ENCODE measurements around the gene IL23A. TPM values are rescaled to one million over a fixed set of nuclear protein-coding genes. Genes with fewer than 3 reads are reported as not detected.

The IL23A gene
- total RNA-seq, 1 experiment from 2014 or later, result 2.0 TPM

- Histone ChIP-seq H3K79me2 (ENCODE audit: insufficient read depth, low read length) (no peaks in the 10 kb centered on the region), H2AK5ac (ENCODE audit: insufficient read length, low read length) (no peak within 1 kb of the TSS), H3K9ac (ENCODE audit: extremely low read depth, insufficient read length, low read length) (peak within 1 kb of the TSS; percentile 81), H3K4ac (ENCODE audit: low read depth, low read length) (no peak within 1 kb of the TSS), H2BK15ac (ENCODE audit: low read depth, low read length) (no peak within 1 kb of the TSS), H4K5ac (ENCODE audit: insufficient read length, low read depth, low read length) (no peak within 1 kb of the TSS), H4K20me1 (ENCODE audit: control insufficient read depth, insufficient read depth, insufficient read length) (no peaks in the 10 kb centered on the region), H2BK120ac (ENCODE audit: low read depth, low read length, poor library complexity, severe bottlenecking) (no peak within 1 kb of the TSS), H3K79me1 (ENCODE audit: insufficient read depth, low read depth, low read length, poor library complexity, severe bottlenecking) (no peaks in the 10 kb centered on the region), H4K8ac (replicated peaks; ENCODE audit: insufficient read length, low read depth, low read length) (no peak within 1 kb of the TSS), H4K91ac (ENCODE audit: insufficient read length, low read depth, low read length) (no peak within 1 kb of the TSS), H3K4me2 (ENCODE audit: insufficient read depth, insufficient read length, low read length) (peak within 1 kb of the TSS; percentile 57), H3K23ac (ENCODE audit: insufficient read length, low read depth, low read length) (no peak within 1 kb of the TSS), H2BK5ac (ENCODE audit: insufficient read length, low read length) (no peak within 1 kb of the TSS), H2BK20ac (ENCODE audit: low read depth, low read length, poor library complexity, severe bottlenecking) (no peak within 1 kb of the TSS), H2BK12ac (ENCODE audit: insufficient read length, low read depth, low read length) (no peak within 1 kb of the TSS), H3K27me3 (ENCODE audit: insufficient read depth, low read length) (no peaks in the 10 kb centered on the region), H3K18ac (ENCODE audit: insufficient read length, low read depth, low read length) (no peak within 1 kb of the TSS), H3K4me1 (ENCODE audit: insufficient read depth, low read length) (no peaks in the 10 kb centered on the region), H3K23me2 (ENCODE audit: insufficient read length, low read depth, low read length, poor library complexity, severe bottlenecking) (no peaks in the 10 kb centered on the region), H2AFZ (ENCODE audit: low read length) (no peak within 1 kb of the TSS), H3K27ac (ENCODE audit: insufficient read length, low read depth, low read length) (peak within 1 kb of the TSS; percentile 89), H3T11ph (ENCODE audit: low read length) (no peak within 1 kb of the TSS), H3K9me3 (ENCODE audit: control insufficient read depth, low read depth, low read length) (no peaks in the 10 kb centered on the region), H3K56ac (ENCODE audit: insufficient read length, low read depth, low read length) (no peak within 1 kb of the TSS), H3K14ac (ENCODE audit: insufficient read depth, low read length) (no peak within 1 kb of the TSS)
- Mint-ChIP-seq H3K9me3 (no peaks in the 10 kb centered on the region), H3K27me3 (ENCODE audit: low read depth) (peaks cover 10% of the 10 kb centered on the region; the same call in 1 of the 2 replicates), H3K4me1 (peaks cover 10 to 12% of the 10 kb centered on the region in 2 experiments), H3K4me3 (peak within 1 kb of the TSS; percentile 92), H3K36me3 (ENCODE audit: insufficient read depth in 1 of 3, low read depth in 3 of 3) (peaks cover 4 to 12% (median 9%) of the 10 kb centered on the region in 3 experiments; a peak in 6 of 7 replicates), H3K27ac (peak within 1 kb of the TSS; percentile 90 to 97 (median 95))
- WGBS (ENCODE audit: extremely low coverage, insufficient read length, low lambda C conversion rate), result no CpG with 5 or more reads among the region's 54 CpGs
- DNase-seq, result peak; percentile 100
- no peak for TF ChIP-seq CTCF (conservative IDR thresholded peaks at IDR 0.05)
These were observed 21.4 kb downstream of the IL23A start, which contains the start of gene STAT2 for GRCh38 chr12:56359851-56360767. TSS of gene STAT2 (minus strand) at chr12:56360107. CDS start at chr12:56356571, 3,536 bp downstream.
